OCI-LY1 (cell line): ENCODE measurements around the gene KCNK13.

ENCODE experiments used
- EZH2 ChIP-seq: fragments of 200-600 bp; sonication (generic), shearing (Covaris generic); IDR thresholded peaks from 2 replicates; pipeline ENCODE4 v1.8.0; 2017; ENCODE audit warnings: borderline replicate concordance, mixed run types, mild to moderate bottlenecking, antibody characterized with exemption, low read length, moderate library complexity, mixed read lengths
- TF ChIP-seq, protein P1 (sequence below): fragments of 200-600 bp; sonication (generic), shearing (Covaris generic); IDR thresholded peaks from 2 replicates; pipeline ENCODE4 v1.5.1; 2017; ENCODE audit warnings: mild to moderate bottlenecking, antibody characterized with exemption, low read length, moderate library complexity, mixed read lengths

DNA sequence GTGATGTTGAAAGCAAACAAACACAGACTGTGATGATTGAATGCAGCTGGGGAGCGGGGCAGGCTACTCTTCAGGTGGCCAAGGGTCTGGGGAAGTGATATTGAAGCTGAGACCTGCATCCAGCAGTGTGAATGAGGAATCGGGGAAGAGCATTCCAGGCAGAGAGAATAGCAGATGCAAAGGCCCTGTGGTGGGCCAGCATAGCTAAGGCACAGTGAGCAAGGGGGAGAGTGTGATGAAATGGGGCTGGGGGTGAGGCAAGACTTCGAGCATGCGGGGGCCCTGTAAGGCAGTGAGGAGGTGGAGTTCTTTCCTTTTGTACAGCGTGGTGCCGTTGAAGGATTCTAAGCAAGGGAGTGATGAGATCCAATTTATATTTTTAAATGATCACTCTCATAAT lies 77.4 kb downstream of the KCNK13 start:
- TF ChIP-seq, protein P1, sequence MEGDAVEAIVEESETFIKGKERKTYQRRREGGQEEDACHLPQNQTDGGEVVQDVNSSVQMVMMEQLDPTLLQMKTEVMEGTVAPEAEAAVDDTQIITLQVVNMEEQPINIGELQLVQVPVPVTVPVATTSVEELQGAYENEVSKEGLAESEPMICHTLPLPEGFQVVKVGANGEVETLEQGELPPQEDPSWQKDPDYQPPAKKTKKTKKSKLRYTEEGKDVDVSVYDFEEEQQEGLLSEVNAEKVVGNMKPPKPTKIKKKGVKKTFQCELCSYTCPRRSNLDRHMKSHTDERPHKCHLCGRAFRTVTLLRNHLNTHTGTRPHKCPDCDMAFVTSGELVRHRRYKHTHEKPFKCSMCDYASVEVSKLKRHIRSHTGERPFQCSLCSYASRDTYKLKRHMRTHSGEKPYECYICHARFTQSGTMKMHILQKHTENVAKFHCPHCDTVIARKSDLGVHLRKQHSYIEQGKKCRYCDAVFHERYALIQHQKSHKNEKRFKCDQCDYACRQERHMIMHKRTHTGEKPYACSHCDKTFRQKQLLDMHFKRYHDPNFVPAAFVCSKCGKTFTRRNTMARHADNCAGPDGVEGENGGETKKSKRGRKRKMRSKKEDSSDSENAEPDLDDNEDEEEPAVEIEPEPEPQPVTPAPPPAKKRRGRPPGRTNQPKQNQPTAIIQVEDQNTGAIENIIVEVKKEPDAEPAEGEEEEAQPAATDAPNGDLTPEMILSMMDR, result no peak
- TF ChIP-seq EZH2, result no peak
